ENCODE results near the gene UBA5.

The UBA5 gene

DNA sequence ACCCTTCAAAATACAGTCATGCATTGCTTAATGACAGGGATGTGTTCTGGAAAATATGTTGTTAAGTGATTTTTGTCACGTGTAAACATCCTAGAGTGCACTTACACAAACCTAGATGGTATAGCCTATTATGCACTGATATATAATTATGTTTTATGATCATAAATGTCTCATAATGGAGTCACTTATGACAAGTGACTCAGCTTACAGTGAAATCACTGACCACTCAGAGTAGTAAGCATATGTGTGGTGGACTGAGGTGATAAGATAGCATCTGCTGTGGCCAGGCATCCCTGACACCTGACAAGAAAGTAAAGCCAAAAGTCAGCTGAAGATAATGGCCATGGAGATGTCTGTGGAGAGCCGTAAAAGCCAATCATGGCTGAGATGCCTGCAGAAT lies 5.9 kb upstream of the UBA5 start:
- DNase-seq: no peak

DNA sequence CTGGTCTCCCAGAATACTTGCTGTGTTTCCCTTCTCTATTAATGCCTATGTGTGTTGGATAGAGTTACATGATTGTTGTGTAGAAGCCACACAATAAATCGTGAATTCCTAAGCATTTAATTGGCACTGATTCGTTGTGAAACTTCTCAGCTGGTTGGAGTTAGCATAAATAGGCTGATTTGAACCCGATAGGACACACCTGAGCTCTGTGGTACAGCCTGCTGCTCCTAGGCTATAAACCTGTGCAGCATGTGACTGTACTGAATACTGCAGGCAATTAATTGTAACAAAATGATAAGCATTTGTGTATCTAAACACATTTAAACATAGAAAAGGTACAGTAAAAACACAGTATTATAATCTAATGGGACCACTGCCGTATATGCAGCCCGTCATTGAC lies 5.4 kb upstream of the UBA5 start:
- no peak for DNase-seq

DNA sequence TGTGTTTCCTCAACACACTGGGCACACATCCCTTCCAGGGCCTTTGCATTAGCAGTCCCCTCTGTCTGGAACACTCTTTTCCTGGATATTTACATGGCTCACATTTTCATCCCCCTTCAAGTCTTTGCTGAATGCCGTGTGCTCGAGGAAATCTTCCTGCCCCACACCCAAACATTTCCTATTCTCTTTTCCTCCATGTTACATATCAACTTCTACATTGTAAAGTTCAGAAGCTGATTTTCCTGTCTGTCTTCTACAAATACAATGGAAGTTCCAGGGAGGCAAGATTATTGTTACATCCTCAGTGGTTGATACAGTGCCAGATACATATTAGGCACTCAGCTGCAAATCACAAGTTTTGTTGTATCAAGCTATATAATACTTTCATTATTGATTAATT lies 4.7 kb upstream of the UBA5 start:
- DNase-seq: no peak

DNA sequence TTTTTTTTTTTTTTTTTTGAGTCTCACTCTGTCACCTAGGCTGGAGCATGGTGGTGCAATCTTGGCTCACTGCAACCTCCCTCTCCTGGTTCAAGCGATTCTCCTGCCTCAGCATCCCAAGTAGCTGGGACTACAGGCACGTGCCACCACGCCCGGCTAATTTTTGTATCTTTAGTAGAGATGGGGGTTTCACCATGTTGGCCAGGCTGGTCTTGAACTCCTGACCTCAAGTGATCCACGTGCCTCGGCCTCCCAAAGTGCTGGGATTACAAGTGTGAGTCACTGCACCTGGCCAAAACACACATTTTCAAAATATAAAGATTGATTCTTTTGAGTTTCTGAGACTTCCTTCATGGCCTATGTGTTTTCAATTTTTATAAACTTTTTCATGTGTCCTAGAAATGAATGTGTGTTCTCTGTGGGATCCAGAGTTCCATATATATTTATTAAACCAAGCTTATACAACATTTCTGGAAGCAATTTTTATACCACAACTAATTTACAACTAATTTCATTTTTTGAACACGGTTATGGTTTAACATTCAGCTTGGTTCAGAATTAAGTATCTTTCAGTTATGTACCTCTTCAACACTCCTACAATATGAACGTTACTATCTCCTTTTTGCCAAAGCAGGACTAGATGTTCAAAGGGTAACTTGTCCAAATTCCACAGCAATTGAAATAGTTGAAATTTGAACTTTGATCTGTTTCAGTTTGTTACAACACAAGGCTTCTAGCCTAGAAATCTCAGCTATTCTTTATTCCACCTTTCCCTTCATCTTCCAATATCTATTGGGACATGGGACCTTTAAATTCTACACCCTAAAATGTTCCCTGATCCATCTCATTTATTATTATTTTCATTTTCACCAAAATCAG lies 2.0 kb upstream of the UBA5 start:
- DNase-seq: no peak

DNA sequence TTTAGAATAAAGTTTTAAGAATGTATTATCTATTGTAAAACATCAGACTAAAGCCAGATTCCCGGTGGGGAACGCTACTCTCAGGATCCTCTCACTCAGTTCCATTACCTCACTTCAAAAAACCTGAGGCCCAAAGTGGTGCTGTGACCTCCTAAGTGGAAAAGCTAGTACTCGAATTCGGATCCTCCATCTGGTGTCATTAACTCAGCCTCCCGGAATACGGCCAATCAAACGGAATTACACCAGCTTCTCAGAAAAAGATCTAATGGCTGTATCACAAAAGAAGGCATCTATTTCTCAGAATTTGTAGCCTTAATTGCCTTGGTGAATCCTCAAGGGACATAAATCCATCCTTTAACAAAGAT lies 1.1 kb upstream of the UBA5 start:
- no peak for DNase-seq

DNA sequence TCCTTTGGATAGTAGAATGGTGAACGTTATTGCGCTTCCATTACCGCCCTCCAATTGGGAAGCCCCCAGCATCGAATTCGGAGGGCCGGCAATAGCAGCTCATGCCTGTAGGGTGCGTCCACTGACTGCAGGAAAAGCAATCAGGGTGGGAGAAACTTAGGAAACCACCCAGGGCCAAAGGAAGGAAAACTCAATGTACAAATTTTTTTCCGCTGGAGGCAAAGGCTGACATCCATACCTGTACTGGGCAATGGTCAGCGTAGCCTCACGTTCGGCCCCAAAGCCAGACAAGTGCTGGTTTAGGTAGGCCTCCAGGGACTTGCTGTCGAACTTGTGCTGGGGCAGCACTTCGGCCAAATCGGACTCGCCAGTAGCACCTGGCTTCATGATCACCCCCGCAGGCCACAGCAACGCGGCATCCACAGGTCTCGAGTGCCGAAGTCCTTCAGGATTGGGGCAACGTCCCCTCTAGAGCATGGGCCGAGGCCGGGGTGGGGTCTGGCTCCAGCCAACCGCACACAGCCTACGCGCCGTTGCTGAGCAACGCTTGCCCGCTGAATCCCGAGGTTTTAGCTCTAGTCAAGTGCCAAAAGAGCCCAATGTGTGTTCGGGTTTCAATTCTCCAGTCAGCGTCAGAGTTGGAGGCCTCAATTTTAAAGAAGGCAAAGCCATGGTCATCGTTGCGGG lies 621 bp upstream of the UBA5 start, which contains the start of gene ACAD11:
TSS of gene ACAD11 (minus strand) at position 445 of the 687 bp plus-strand sequence. CDS start at position 387, 58 bp downstream.
- DNase-seq: peak in 54 of 56 donors; percentile 26 to 86 (median 64)

DNA sequence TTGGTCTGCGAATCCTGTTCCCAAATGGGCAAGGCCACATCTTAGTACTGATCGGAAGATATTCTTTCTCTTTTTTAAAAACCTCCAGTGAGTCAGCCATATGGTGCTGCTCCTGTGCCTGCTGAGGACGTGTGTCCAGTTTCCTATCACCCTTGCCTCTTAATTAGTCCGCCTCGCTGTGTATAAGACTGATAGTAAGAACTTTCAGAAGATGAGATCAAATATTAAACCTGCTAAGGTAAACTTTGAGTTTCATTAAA lies 612 bp downstream of the UBA5 start:
- no peak for DNase-seq

DNA sequence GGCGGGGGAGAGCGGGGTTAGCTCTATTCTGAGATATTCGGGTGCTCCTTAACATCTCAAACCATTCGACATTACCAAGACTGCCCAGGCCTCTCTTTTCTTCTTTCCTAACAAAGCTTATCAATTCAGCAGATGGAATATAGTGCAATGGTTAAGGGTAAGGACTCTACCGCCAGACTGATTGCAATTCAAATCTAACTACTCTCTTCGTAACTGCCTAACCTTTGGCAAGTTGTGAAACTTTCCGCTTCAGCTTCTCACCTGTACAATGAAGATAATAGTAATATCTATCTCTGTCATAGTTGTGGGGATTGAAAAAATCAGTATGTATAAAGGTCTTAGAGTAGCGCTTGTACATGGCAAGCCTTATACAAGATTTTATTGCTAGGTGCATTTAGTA lies 972 bp downstream of the UBA5 start:
- DNase-seq: no peak

DNA sequence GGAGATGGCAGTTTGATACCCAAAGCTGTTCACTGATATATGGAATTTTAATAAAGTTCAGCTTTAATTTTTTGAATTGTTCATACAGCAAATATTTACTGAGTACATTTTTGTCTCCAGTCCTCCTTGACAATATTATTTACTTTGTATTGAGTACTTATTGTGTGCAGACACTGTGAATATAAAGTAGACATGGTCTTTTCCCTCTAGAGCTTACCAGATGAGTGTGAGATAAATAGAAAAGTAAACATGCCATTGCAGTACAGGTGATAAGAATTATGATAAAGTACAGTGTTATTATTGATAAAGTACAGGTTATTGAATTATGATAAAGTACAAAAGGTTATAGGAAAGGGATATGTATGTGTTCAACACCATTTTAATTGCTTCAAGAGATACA lies 2.1 kb downstream of the UBA5 start:
- DNase-seq: no peak

DNA sequence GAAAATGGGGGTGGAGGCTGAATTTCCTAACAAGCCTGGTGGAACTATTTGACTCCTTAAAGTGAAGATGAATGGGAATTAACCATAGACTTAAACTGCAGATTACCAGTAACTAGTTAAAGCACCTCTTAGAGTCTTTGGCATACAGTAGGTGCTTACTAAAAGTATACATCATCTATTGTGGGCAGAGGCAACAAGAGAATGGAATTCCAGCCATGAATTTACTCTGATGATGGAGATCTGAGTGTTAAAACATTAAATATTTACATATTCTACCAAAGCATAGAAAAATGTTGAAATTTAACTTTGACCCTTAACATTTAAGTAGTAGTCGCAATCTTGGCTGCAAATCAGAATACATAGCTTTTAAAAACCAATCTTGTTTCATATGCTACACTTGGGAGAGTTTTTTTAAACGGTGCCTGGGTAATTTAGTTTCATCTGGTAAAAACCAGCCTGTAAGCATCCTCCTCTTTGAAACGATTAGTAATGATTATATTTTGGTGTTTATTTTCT lies 5.2 kb downstream of the UBA5 start:
- no peak for DNase-seq

DNA sequence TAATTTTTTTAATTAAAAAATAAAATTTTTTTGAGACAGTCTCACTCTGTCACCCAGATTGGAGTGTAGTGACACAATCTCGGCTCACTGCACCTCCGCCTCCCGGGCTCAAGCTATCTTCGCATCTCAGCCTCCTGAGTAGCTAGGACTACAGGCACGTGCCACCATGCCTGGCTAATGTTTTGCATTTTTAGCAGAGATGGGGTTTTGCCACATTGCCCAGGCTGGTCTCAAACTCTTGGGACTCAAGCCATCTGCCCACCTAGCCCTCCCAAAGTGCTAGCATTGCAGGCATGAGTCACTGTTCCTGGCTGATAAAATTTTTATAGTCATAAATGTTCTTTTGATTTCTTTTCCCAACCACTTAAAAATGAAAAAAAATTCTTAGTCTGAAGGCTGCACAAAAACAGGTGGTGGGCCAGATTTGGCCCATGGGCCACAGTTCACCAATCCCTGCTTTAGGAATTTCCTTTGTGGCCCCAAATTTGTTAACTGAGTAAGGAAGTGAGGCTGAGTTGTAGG lies 9.2 kb downstream of the UBA5 start:
- DNase-seq: no peak

DNA sequence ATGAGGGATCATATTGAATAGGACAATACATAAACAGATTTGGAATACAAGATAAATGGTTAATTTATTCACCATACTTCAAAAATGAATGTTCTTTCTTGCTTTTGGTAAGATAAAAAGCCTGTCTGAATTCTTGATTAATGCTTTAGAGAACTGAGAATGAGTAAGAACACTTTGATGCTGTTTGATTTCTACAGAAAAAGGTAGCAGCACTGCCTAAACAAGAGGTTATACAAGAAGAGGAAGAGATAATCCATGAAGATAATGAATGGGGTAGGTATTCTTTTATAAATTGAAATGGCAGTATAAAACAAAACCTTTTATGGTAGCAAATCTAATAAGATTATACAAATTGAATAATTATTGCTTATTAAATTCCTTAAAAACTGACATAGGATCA lies 15.3 kb downstream of the UBA5 start:
- no peak for DNase-seq

DNA sequence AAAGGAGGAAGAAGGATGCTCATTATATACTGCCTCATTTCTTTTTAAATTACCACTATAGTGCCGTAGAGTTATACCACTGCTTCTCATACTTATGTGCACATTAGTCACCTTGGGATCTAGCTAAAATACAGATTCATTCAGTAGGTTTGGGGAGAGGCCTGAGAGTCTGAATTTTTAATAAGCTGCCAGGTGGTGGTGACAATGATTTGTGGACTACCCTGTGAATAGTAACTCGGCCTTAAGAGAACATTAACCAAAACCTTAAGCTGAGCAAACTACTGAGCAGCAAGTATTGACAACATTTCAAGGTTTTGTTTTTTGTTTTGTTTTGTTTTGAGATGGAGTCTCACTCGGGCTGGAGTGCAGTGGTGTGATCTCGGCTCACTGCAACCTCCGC lies 19.8 kb downstream of the UBA5 start:
- DNase-seq: no peak

DNA sequence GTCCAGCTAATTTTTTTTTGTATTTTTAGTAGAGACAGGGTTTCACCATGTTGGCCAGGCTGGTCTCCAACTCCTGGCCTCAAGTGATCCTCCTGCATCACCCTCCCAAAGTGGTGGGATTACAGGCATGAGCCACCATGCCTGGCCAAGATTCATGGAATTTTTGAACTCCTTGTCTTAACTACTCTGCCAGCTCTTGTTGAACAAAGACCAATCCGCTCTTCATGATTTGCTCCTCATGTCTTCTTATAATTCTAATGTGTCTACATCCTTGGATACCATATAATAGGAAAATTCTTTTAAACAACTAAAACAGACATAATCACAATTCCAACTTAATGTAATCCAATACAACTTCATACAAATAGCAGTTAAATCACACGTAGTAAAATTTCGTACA lies 21.3 kb downstream of the UBA5 start:
- DNase-seq: no peak

DNA sequence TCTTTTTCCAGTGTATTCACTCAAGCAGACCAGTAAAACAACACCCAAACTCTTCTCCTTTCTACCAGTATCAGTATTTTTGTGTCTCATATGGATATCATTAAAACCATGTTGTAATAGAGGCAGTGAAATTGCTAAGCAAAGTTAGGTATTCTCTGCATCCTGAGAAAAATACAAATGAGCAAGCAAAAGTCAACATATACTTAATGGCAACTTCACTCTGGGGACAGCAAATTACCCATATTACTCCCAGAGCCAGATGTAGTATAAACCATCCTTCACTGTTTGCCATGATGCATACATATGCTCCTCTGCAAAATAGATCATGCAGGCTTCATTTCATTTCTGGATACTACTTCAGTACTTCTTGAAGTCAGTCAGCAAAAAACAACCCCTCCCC lies 22.1 kb downstream of the UBA5 start:
- no peak for DNase-seq

DNA sequence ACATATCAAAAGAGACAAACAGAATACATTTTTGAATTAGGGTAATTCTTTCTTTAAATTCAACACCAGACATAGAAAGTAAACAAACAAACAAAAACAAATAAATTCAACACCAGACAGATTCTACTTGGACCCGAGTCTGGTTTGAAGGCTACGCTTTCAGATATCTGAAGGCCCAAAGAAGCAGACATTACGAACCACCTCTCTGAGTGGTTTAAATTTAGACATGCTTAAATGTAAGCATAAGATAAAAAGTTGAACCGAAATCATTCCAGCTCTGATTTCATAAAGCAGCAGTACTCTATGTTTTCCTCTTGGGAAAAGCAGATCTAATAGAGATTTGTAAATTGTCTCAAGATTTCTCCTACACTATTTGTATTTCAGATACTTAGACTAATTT lies 29.9 kb downstream of the UBA5 start:
- DNase-seq: no peak

DNA sequence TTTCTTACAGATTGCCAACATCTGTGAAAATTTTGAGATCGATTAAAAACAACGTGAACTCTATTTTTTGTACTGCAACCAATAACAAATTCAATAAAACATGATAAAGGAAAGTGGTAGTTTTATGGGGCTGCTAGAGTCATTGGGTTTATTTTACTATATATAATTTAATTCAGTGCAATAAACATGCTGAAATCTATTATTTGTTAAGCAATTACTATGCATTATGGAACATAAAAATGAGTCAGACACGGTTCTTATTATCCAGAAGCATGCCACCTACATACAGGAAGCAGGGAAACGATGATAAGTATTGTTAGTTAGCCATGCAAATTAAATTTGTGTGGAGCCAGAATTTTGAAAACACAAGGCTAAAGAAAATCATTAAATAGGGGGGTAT lies 34.9 kb downstream of the UBA5 start:
- no peak for DNase-seq

DNA sequence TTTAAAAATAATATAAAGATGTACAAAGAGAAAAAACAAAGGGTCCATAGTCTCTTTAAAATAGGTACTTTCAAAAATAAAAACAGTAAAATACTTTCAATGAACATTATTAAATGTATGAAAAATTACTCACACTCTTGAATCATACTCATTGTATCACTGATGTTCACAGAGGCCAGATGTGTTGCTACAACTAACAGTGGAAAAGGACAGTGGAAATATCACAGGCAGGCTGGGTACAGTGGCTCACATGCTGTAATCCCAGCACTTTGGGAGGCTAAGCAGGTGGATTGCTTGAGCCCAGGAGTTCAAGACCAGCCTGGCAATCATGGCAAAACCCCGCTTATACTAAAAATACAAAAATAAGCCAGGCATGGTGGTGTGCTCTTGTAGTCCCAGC lies 35.3 kb downstream of the UBA5 start:
- DNase-seq: no peak

DNA sequence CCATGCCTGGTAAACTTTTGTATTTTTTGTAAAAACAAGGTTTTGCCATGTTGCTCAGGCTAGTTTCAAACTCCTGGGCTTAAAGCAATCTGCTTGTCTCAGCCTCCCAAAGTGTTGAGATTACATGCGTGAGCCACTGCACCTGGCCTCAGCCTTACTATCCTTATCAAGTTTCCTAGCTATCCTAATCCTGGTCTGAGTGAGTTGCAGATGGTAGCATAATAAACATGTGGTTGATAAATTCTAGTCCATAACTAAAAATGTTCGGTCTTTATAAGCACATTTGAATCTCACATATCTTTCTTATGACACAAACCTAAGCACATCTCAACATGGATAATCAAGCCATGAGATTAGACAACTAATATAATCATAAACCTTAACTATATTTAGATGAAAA lies 43.6 kb downstream of the UBA5 start:
- DNase-seq: no peak

DNA sequence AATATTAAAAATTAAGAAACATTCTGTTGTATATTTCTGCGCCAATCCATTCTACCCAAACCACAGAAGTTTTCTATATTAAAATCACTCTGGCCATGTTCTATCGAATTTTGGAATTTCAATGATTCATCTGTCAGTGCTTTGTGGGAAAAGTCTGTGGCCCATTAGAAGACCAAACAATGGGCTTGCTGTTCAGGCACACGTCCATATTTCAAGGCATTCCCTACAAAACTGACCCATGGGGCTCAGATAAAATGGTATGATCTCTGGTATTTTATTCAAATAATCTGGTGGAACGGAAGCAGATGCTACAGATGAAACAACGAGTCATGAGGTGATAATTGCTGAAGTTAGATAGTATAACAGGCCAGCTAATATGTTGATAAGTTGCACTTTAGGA lies 49.6 kb downstream of the UBA5 start:
- no peak for DNase-seq

DNA sequence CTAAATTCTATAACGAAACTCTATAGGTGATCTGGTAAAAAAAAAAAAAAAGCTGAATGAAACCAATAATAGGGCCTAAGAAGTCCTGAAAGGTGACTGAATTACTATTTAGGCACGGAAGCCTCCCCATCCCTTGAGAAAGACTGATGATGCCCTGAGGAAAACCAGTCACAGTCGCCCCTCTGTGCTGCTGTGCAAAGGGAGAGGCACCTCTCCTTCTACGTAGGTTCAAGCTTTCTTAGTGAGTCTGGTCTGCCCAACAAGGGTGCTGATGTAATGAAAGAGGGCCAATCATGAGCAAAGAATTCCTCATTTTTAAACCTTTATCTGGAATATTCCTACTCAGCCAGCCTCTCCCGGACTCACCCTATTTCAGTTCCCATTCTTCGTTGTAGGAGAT lies 50.2 kb downstream of the UBA5 start:
- DNase-seq: no peak

DNA sequence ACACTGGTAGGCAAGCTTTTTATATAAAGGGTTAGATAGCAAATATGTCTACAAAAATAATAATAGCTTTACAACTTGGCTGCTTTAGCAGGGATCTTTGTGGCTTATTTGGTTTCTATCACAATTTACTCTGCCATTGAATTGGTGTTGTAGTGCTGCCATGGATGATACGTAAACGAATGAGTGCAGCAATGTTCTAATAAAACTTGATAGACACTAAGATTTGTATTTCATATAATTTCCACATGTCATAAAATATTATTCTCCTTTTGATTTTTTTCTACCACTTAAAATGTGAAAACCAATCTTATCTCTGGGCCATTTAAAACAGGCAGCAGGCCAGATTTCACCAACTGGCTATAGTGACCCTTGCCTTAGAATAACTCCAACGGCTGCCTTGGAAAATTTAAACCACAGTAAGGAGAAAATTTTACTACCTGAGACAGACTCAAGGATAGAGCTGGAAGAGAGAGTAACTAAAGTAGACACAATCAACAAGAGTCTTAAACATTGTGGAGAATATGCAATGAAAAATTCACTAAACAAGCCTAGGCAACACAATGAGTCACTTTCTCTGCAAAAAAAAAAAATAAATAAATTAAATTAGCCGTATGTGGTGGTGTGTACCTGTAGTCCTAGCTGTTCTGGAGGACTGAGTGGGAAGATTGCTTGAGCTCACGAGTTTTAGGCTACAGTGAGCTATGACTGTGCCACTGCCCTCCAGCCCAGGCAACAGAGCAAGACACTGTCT lies 54.0 kb downstream of the UBA5 start:
- no peak for DNase-seq
